NCI-H82 treated with DMSO at 0.1 percent for 48 hours (cell line): ENCODE results near the gene TMEM8B.

Experiments
- DNase-seq: peaks from one replicate; lab custom pipeline; 2025; ENCODE audit not compliant: unreplicated experiment; lab: John Stamatoyannopoulos, UW

The TMEM8B gene

GRCh38 chr9:35836595-35836994, 7.6 kb downstream of the TMEM8B start:
- no peak for DNase-seq

- no peak for DNase-seq
These were observed 10.9 kb downstream of the TMEM8B start for GRCh38 chr9:35839926-35840325.

GRCh38 chr9:35840881-35841644, 12.0 kb downstream of the TMEM8B start:
- DNase-seq, result no peak

- no peak for DNase-seq
These were observed 12.5 kb downstream of the TMEM8B start for GRCh38 chr9:35841645-35841900.

- DNase-seq, result no peak
These were observed 13.2 kb downstream of the TMEM8B start for GRCh38 chr9:35842020-35842745.

- no peak for DNase-seq
These were observed 13.8 kb downstream of the TMEM8B start for GRCh38 chr9:35842795-35843194.

GRCh38 chr9:35844628-35845270, 15.7 kb downstream of the TMEM8B start:
- DNase-seq, result no peak

- DNase-seq, result no peak
These were observed 17.1 kb downstream of the TMEM8B start for GRCh38 chr9:35845824-35846771.

GRCh38 chr9:35847792-35848572, 19.0 kb downstream of the TMEM8B start:
- DNase-seq, result no peak

- DNase-seq, result no peak
These were observed 23.3 kb downstream of the TMEM8B start for GRCh38 chr9:35852267-35852815.

- DNase-seq, result no peak
These were observed 24.1 kb downstream of the TMEM8B start for GRCh38 chr9:35852876-35853865.

- DNase-seq, result no peak
These were observed 25.2 kb downstream of the TMEM8B start for GRCh38 chr9:35854091-35854762.

- no peak for DNase-seq
These were observed 27.2 kb downstream of the TMEM8B start for GRCh38 chr9:35856206-35856605.

GRCh38 chr9:35856882-35857281, 27.9 kb downstream of the TMEM8B start:
- no peak for DNase-seq

GRCh38 chr9:35858458-35858857, 29.4 kb downstream of the TMEM8B start:
- no peak for DNase-seq

GRCh38 chr9:35859310-35859989, 30.4 kb downstream of the TMEM8B start:
- DNase-seq, result no peak

GRCh38 chr9:35859990-35860339, 30.9 kb downstream of the TMEM8B start:
- DNase-seq, result no peak
